Measurements from ENCODE around the gene SNX24. TPM values are rescaled to one million over a fixed set of nuclear protein-coding genes. Genes with fewer than 3 reads are reported as not detected.

SNX24 gene
- total RNA-seq, 1 experiment from 2014 or later, result 13.9 TPM

DNA sequence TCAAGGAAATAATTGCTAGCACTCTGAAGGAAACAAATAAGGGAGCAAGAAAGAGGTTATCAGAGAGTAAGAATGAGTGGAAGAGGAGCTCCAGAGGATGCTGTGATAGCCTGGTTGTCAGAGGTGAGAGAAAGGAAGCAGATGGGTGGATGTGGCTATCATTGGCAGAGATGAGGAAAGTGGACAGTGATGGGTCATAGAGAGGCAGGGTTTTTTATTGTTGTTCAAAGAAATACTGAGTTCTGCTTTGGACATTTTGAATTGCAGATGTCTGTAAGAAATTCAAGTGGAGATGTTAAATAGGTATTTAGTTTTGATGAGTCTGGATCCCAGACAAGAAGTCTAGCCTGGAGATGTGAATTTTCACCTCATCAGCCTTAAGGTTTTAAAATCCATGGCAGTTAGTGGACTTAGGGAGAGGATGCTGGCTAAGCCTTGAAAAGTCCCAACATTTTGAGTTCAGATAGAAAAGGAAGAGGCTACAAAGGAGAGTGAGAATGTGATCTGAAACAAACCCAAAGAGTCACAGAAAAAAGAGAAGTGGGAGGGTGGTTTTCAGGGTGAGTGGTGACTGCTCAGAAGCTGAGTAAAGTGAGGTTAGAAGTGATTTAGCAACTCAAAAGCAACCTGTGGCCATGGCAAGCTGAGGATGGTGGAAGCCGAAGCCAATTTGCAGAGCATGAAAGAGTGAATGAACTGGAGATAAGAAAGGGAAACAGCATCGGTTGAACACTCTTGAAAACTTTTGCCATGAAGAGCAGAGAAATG lies 140.7 kb downstream of the SNX24 start:
- Histone ChIP-seq H3K27me3 (ENCODE audit: insufficient read depth, low read length) (no peaks in the 10 kb centered on the region), H2BK15ac (ENCODE audit: low read depth, low read length) (no peak overlapping the region), H3K79me1 (ENCODE audit: insufficient read depth, low read depth, low read length, poor library complexity, severe bottlenecking) (no peaks in the 10 kb centered on the region), H2BK120ac (ENCODE audit: low read depth, low read length, poor library complexity, severe bottlenecking) (no peak overlapping the region), H3K14ac (ENCODE audit: insufficient read depth, low read length) (no peak overlapping the region), H3K9ac (ENCODE audit: extremely low read depth, insufficient read length, low read length) (no peak overlapping the region), H4K8ac (replicated peaks; ENCODE audit: insufficient read length, low read depth, low read length) (no peak overlapping the region), H3K4ac (ENCODE audit: low read depth, low read length) (no peak overlapping the region), H3K23ac (ENCODE audit: insufficient read length, low read depth, low read length) (no peak overlapping the region), H3K23me2 (ENCODE audit: insufficient read length, low read depth, low read length, poor library complexity, severe bottlenecking) (no peaks in the 10 kb centered on the region), H3K18ac (ENCODE audit: insufficient read length, low read depth, low read length) (no peak overlapping the region), H2BK5ac (ENCODE audit: insufficient read length, low read length) (no peak overlapping the region), H4K91ac (ENCODE audit: insufficient read length, low read depth, low read length) (no peak overlapping the region), H3K27ac (ENCODE audit: insufficient read length, low read depth, low read length) (no peak overlapping the region), H3K4me1 (ENCODE audit: insufficient read depth, low read length) (no peaks in the 10 kb centered on the region; the same call in 1 of the 2 replicates), H2AK5ac (ENCODE audit: insufficient read length, low read length) (no peak overlapping the region), H2BK12ac (ENCODE audit: insufficient read length, low read depth, low read length) (no peak overlapping the region), H4K5ac (ENCODE audit: insufficient read length, low read depth, low read length) (no peak overlapping the region), H3K56ac (ENCODE audit: insufficient read length, low read depth, low read length) (no peak overlapping the region), H2BK20ac (ENCODE audit: low read depth, low read length, poor library complexity, severe bottlenecking) (no peak overlapping the region), H2AFZ (ENCODE audit: low read length) (no peak overlapping the region), H3T11ph (ENCODE audit: low read length) (no peak overlapping the region), H3K9me3 (ENCODE audit: control insufficient read depth, low read depth, low read length) (no peaks in the 10 kb centered on the region), H4K20me1 (ENCODE audit: control insufficient read depth, insufficient read depth, insufficient read length) (no peaks in the 10 kb centered on the region), H3K79me2 (ENCODE audit: insufficient read depth, low read length) (no peaks in the 10 kb centered on the region), H3K4me2 (ENCODE audit: insufficient read depth, insufficient read length, low read length) (no peak overlapping the region)
- Mint-ChIP-seq H3K9me3 (no peaks in the 10 kb centered on the region), H3K36me3 (ENCODE audit: insufficient read depth in 1 of 3, low read depth in 3 of 3) (no peaks in the 10 kb centered on the region), H3K27ac (no peak overlapping the region), H3K4me3 (no peak overlapping the region), H3K27me3 (ENCODE audit: low read depth) (no peaks in the 10 kb centered on the region), H3K4me1 (0 out of 4 replicates have a peak, but pooled peaks cover 0 to 2% of the 10 kb centered on the region in 2 experiments)
- TF ChIP-seq, protein P1, sequence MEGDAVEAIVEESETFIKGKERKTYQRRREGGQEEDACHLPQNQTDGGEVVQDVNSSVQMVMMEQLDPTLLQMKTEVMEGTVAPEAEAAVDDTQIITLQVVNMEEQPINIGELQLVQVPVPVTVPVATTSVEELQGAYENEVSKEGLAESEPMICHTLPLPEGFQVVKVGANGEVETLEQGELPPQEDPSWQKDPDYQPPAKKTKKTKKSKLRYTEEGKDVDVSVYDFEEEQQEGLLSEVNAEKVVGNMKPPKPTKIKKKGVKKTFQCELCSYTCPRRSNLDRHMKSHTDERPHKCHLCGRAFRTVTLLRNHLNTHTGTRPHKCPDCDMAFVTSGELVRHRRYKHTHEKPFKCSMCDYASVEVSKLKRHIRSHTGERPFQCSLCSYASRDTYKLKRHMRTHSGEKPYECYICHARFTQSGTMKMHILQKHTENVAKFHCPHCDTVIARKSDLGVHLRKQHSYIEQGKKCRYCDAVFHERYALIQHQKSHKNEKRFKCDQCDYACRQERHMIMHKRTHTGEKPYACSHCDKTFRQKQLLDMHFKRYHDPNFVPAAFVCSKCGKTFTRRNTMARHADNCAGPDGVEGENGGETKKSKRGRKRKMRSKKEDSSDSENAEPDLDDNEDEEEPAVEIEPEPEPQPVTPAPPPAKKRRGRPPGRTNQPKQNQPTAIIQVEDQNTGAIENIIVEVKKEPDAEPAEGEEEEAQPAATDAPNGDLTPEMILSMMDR (conservative IDR thresholded peaks at IDR 0.05), result no peak
- no peak for DNase-seq
- no CpG with 5 or more reads among the region's 2 CpGs for WGBS (ENCODE audit: extremely low coverage, insufficient read length, low lambda C conversion rate)
